ENCODE measurements around the gene IL18. TPM values are rescaled to one million over a fixed set of nuclear protein-coding genes. Genes with fewer than 3 reads are reported as not detected.

The IL18 gene
- total and polyA plus RNA-seq, 2 of the 8 experiments (the other 6 are each of a cell fraction or from before 2014, with no cell fraction given), result 0.29 to 0.84 TPM

DNA sequence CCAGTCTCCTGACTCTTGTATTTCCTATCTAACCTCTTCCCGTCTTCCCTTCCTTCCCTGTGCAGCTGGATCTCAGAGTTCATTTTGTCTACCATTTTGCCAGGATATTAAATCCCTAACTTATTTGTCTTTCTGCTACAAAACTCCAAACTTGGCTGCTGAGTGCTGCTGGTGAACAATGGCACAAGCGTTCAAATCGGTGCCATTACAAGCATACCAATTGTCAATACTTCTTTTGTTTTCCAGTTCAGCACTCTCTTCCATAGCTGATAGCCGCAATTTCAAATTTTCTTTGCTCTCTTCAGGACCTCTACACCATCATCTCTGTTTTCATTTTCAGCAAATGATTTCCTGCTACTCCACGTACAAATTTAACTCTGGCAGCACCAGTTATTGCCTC is 13.4 kb downstream of the IL18 start:
- H2BK120ac ChIP-seq (replicated peaks; ENCODE audit: low read depth, low read length), result no peak overlapping the region
- no peaks in the 10 kb centered on the region for H3K79me2 ChIP-seq (ENCODE audit: control insufficient read depth in 1 of 2, insufficient read depth in 2 of 2, low read length in 2 of 2)
- H3K4me3 ChIP-seq (ENCODE audit: extremely low read depth in 1 of 4, insufficient read depth in 2 of 4, low read depth in 3 of 4, low read length in 4 of 4), result no peak overlapping the region
- H3K27ac ChIP-seq (ENCODE audit: low read depth, low read length), result no peak overlapping the region
- TF ChIP-seq EP300 (IDR thresholded peaks at IDR 0.05; ENCODE audit: borderline replicate concordance in 1 of 2, low read depth in 2 of 2, low read length in 2 of 2) (no peak), RAD21 (IDR thresholded peaks at IDR 0.05 in 1 of 2, conservative IDR thresholded peaks at IDR 0.05 in 1 of 2; ENCODE audit: low read depth in 2 of 2, low read length in 2 of 2) (no peak), MAFK (IDR thresholded peaks at IDR 0.05; ENCODE audit: low read depth, low read length) (no peak), CREB1 (IDR thresholded peaks at IDR 0.05) (no peak), ZNF274 (IDR thresholded peaks at IDR 0.05; ENCODE audit: borderline replicate concordance, extremely low read depth, low read length) (no peak), JUN (IDR thresholded peaks at IDR 0.05; ENCODE audit: low read depth, low read length) (no peak), BCL11A (IDR thresholded peaks at IDR 0.05; ENCODE audit: low read depth in 2 of 2, low read length in 2 of 2) (no peak), RBBP5 (IDR thresholded peaks at IDR 0.05; ENCODE audit: borderline replicate concordance, low read depth, low read length) (no peak), BRCA1 (IDR thresholded peaks at IDR 0.05; ENCODE audit: low read depth, low read length) (no peak), CTBP2 (IDR thresholded peaks at IDR 0.05; ENCODE audit: borderline replicate concordance, insufficient read depth, insufficient read length, low read length) (no peak)
- TF ChIP-seq, protein P1, sequence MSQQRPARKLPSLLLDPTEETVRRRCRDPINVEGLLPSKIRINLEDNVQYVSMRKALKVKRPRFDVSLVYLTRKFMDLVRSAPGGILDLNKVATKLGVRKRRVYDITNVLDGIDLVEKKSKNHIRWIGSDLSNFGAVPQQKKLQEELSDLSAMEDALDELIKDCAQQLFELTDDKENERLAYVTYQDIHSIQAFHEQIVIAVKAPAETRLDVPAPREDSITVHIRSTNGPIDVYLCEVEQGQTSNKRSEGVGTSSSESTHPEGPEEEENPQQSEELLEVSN (IDR thresholded peaks at IDR 0.05), result no peak
- H3K36me3 ChIP-seq (ENCODE audit: control insufficient read depth in 2 of 4, insufficient read depth in 4 of 4, low read length in 3 of 4), result no peaks in the 10 kb centered on the region
- no peaks in the 10 kb centered on the region for H3K4me1 ChIP-seq (replicated peaks in 1 of 4; ENCODE audit: control insufficient read depth in 3 of 4, insufficient read depth in 4 of 4, low read length in 3 of 4)
- no peak overlapping the region for H2AFZ ChIP-seq (ENCODE audit: low read length)
- H3K79me1 ChIP-seq (ENCODE audit: low read depth, low read length), result no peaks in the 10 kb centered on the region
- H4K91ac ChIP-seq (replicated peaks; ENCODE audit: insufficient read length, low read length), result no peak overlapping the region
- no peak overlapping the region for H2BK20ac ChIP-seq (ENCODE audit: low read length)
- no peak for FAIRE-seq
- no peaks in the 10 kb centered on the region for H3K9me3 ChIP-seq (ENCODE audit: insufficient read depth in 2 of 2, low read depth in 1 of 2, low read length in 1 of 2)
- H3K14ac ChIP-seq (ENCODE audit: insufficient read length), result no peak overlapping the region
- H4K8ac ChIP-seq (ENCODE audit: extremely low read depth, insufficient read depth, low read length), result no peak overlapping the region
- no peaks in the 10 kb centered on the region for H3K27me3 ChIP-seq (replicated peaks in 1 of 4; ENCODE audit: control insufficient read depth in 3 of 4, extremely low read depth in 1 of 4, insufficient read depth in 3 of 4, low read length in 3 of 4)
- POLR2A ChIA-PET (ENCODE audit: partially characterized antibody), result no interaction called here
- H2AK5ac ChIP-seq (ENCODE audit: low read depth, low read length), result no peak overlapping the region
- no peak overlapping the region for H3K56ac ChIP-seq (replicated peaks; ENCODE audit: insufficient read length, low read depth, low read length)
- no peak overlapping the region for H2BK12ac ChIP-seq (ENCODE audit: low read depth, low read length)
- no peak overlapping the region for H3K18ac ChIP-seq (ENCODE audit: extremely low read depth, low read length)
- no peak overlapping the region for H3K4me2 ChIP-seq (ENCODE audit: insufficient read depth in 1 of 2, low read depth in 2 of 2, low read length in 2 of 2)
- H3K23me2 ChIP-seq (ENCODE audit: low read depth, low read length), result no peaks in the 10 kb centered on the region
- H3K9ac ChIP-seq (replicated peaks in 1 of 4; ENCODE audit: extremely low read depth in 1 of 4, low read depth in 3 of 4, low read length in 3 of 4), result no peak overlapping the region
- H4K20me1 ChIP-seq (replicated peaks in 1 of 2; ENCODE audit: control insufficient read depth in 1 of 2, insufficient read depth in 2 of 2, low read length in 2 of 2), result no peaks in the 10 kb centered on the region
- no peak for DNase-seq (ENCODE audit: low read depth in 1 of 2, low spot score in 2 of 2)
- WGBS, 2 experiments (ENCODE audit: extremely low coverage in 1 of 2, insufficient coverage in 1 of 2, insufficient read length in 1 of 2, insufficient replicate concordance in 2 of 2, low coverage in 1 of 2, low lambda C conversion rate in 2 of 2, missing lambda C conversion rate in 1 of 2), result 90% methylated on average over 5 of the region's 5 CpGs; no CpG with 5 or more reads in 1 of the 2 experiments
- H2BK15ac ChIP-seq (ENCODE audit: low read length), result no peak overlapping the region
- no peak overlapping the region for H2BK5ac ChIP-seq (ENCODE audit: low read depth, low read length)
- no peak overlapping the region for H3K4ac ChIP-seq (replicated peaks; ENCODE audit: insufficient read length, low read depth, low read length)
- no peak overlapping the region for H3K23ac ChIP-seq (ENCODE audit: insufficient read length)
- no peak overlapping the region for H4K5ac ChIP-seq (ENCODE audit: insufficient read length, low read depth, low read length)
- CTCF ChIA-PET (ENCODE audit: partially characterized antibody), result interaction anchor here (0.7 to 1.3 kb wide), 3 partner anchors 25 to 130 kb away, joined by 3 read pairs; partner anchors contain the start of gene BCO2

Measured in H1 (cell line).